ENCODE data around the gene PCSK5. TPM values are rescaled to one million over a fixed set of nuclear protein-coding genes. Genes with fewer than 3 reads are reported as not detected.

The PCSK5 gene
- total RNA-seq, 1 donor from 2014 or later = 6.2 TPM

GRCh38 chr9:76198336-76198735 lies 307.9 kb downstream of the PCSK5 start:
- no peak for DNase-seq (ENCODE audit: low spot score)
- intact Hi-C loops (cut with DNase I) = no loop called here

- intact Hi-C loops (cut with DNase I) = no loop called here
- no peak for DNase-seq (ENCODE audit: low spot score)
These were observed 309.8 kb downstream of the PCSK5 start for GRCh38 chr9:76200315-76200714.

GRCh38 chr9:76200745-76201144 lies 310.3 kb downstream of the PCSK5 start:
- no peak for DNase-seq (ENCODE audit: low spot score)
- intact Hi-C loops (cut with DNase I) = no loop called here

GRCh38 chr9:76203373-76203772 lies 312.9 kb downstream of the PCSK5 start:
- no peak for DNase-seq (ENCODE audit: low spot score)
- intact Hi-C loops (cut with DNase I) = no loop called here

- DNase-seq (ENCODE audit: low spot score) = no peak
- intact Hi-C loops (cut with DNase I) = no loop called here
These were observed 316.3 kb downstream of the PCSK5 start for GRCh38 chr9:76206821-76207220.

GRCh38 chr9:76213751-76214150 lies 323.3 kb downstream of the PCSK5 start:
- no peak for DNase-seq (ENCODE audit: low spot score)
- intact Hi-C loops (cut with DNase I) = no loop called here

- intact Hi-C loops (cut with DNase I) = no loop called here
These were observed 324.6 kb downstream of the PCSK5 start for GRCh38 chr9:76215066-76215465.

GRCh38 chr9:76216161-76216649 lies 325.7 kb downstream of the PCSK5 start:
- DNase-seq (ENCODE audit: low spot score) = no peak
- intact Hi-C loops (cut with DNase I) = no loop called here

More at GRCh38 chr9:76215066-76215465, 324.6 kb downstream of the PCSK5 start:
- DNase-seq (ENCODE audit: low spot score) = no peak

GRCh38 chr9:76218117-76218885 lies 327.8 kb downstream of the PCSK5 start:
- intact Hi-C loops (cut with DNase I) = no loop called here
- no peak for DNase-seq (ENCODE audit: low spot score)

- intact Hi-C loops (cut with DNase I) = no loop called here
- no peak for DNase-seq (ENCODE audit: low spot score)
These were observed 328.5 kb downstream of the PCSK5 start for GRCh38 chr9:76218886-76219445.

GRCh38 chr9:76219560-76220151 lies 329.2 kb downstream of the PCSK5 start:
- no peak for DNase-seq (ENCODE audit: low spot score)
- intact Hi-C loops (cut with DNase I) = no loop called here

GRCh38 chr9:76221423-76221822 lies 330.9 kb downstream of the PCSK5 start:
- intact Hi-C loops (cut with DNase I) = no loop called here
- DNase-seq (ENCODE audit: low spot score) = no peak

GRCh38 chr9:76223749-76224340 lies 333.4 kb downstream of the PCSK5 start:
- DNase-seq (ENCODE audit: low spot score) = no peak
- intact Hi-C loops (cut with DNase I) = no loop called here

GRCh38 chr9:76227156-76227555 lies 336.7 kb downstream of the PCSK5 start:
- intact Hi-C loops (cut with DNase I) = no loop called here
- no peak for DNase-seq (ENCODE audit: low spot score)

- DNase-seq (ENCODE audit: low spot score) = no peak
- intact Hi-C loops (cut with DNase I) = no loop called here
These were observed 340.5 kb downstream of the PCSK5 start for GRCh38 chr9:76231001-76231400.

GRCh38 chr9:76232861-76233489 lies 342.5 kb downstream of the PCSK5 start:
- DNase-seq (ENCODE audit: low spot score) = no peak
- intact Hi-C loops (cut with DNase I) = no loop called here

GRCh38 chr9:76240578-76240977 lies 350.1 kb downstream of the PCSK5 start:
- intact Hi-C loops (cut with DNase I) = no loop called here
- DNase-seq (ENCODE audit: low spot score) = no peak

GRCh38 chr9:76245518-76245917 lies 355.0 kb downstream of the PCSK5 start:
- no peak for DNase-seq (ENCODE audit: low spot score)
- intact Hi-C loops (cut with DNase I) = no loop called here

- intact Hi-C loops (cut with DNase I) = no loop called here
- DNase-seq (ENCODE audit: low spot score) = no peak
These were observed 356.2 kb downstream of the PCSK5 start for GRCh38 chr9:76246680-76247079.

GRCh38 chr9:76247426-76247825 lies 357.0 kb downstream of the PCSK5 start:
- intact Hi-C loops (cut with DNase I) = no loop called here
- no peak for DNase-seq (ENCODE audit: low spot score)
